HepG2 (cell line): ENCODE results near the gene NAT14. TPM values are rescaled to one million over a fixed set of nuclear protein-coding genes. Genes with fewer than 3 reads are reported as not detected.

Source experiments
- ATAC-seq: fragments of 200-7000 bp; cut with Tn5 transposase; 3 replicates; pipeline ENCODE4 v1.9.1; 2020; ENCODE audit warnings: mild to moderate bottlenecking, moderate library complexity
- BruUV-seq: library from RNA; stranded (reverse); fragments of 400-500 nt; replicated peaks from 2 replicates; lab custom pipeline; 2021; lab: Mats Ljungman, UMichigan
- CTCF ChIA-PET: fragments of 300-600 bp; formaldehyde crosslinking; extraction: SDS; loops from one replicate; lab custom pipeline; 2021; ENCODE audit warnings: low total read pairs, inconsistent platforms, low intra/inter-chr PET ratio; lab: Yijun Ruan, JAX
- POLR2A ChIA-PET: fragments of 350-600 bp; sonication (Branson Sonifier 250); formaldehyde crosslinking; loops from one replicate; lab custom pipeline; 2020; ENCODE audit warnings: antibody characterized with exemption, inconsistent platforms; lab: Yijun Ruan, JAX
- DNase-seq: peaks from one replicate; pipeline ENCODE4 v3.0.0-alpha.2; 2015; ENCODE audit warnings: low spot score
- FAIRE-seq: peaks from 3 replicates; lab custom pipeline; 2011; peaks lifted over from hg19 to GRCh38; lab: Jason Lieb, UNC
- H2AFZ ChIP-seq: one replicate; pipeline ENCODE4 v1.6.1; 2011; ENCODE audit warnings: low read length, inconsistent platforms
- H3K27ac ChIP-seq: fragments of 300-600 bp; 3 replicates; pipeline ENCODE4 v1.8.0; 2011; ENCODE audit warnings: mixed run types, mild to moderate bottlenecking, mixed read lengths, low read length, inconsistent platforms; ENCODE audit not compliant: insufficient read depth; ENCODE audit errors: extremely low read length
- H3K27me3 ChIP-seq, 2 experiments: fragments of 200-600 bp in 1 of 2; 2 replicates in 1 of 2; 3 replicates in 1 of 2; pipeline versions ENCODE4 v1.6.0 to v1.8.0; 2011; ENCODE audit warnings: low read length in 2 of 2, mild to moderate bottlenecking in 2 of 2, moderate library complexity in 2 of 2, inconsistent platforms in 1 of 2; ENCODE audit not compliant: insufficient read depth in 2 of 2, control insufficient read depth in 1 of 2
- H3K36me3 ChIP-seq, 2 experiments: fragments of 200-600 bp in 1 of 2; replicated peaks in 1 of 2; 2 replicates in 1 of 2; 3 replicates in 1 of 2; pipeline versions ENCODE4 v1.5.1 to v1.8.0; 2011; ENCODE audit warnings: low read length in 2 of 2, inconsistent platforms in 1 of 2; ENCODE audit not compliant: insufficient read depth in 2 of 2, control insufficient read depth in 1 of 2
- H3K4me1 ChIP-seq: 2 replicates; pipeline ENCODE4 v1.5.1; 2012; ENCODE audit warnings: low read length, inconsistent platforms; ENCODE audit not compliant: insufficient read depth
- H3K4me2 ChIP-seq: 2 replicates; pipeline ENCODE4 v1.6.0; 2011; ENCODE audit warnings: low read depth, low read length, inconsistent platforms
- H3K4me3 ChIP-seq, 3 experiments: fragments of 200-600 bp in 1 of 3; sonication (generic), shearing (Covaris generic) in 1 of 3; replicated peaks in 1 of 3; 2 replicates each; pipeline ENCODE4 v1.5.1; 2011 to 2016; ENCODE audit warnings: low read length in 3 of 3, inconsistent platforms in 2 of 3, low read depth in 2 of 3, mild to moderate bottlenecking in 2 of 3, control low read depth in 1 of 3, mixed read lengths in 1 of 3; ENCODE audit not compliant: insufficient read depth in 1 of 3
- H3K79me2 ChIP-seq: one replicate; pipeline ENCODE4 v1.6.1; 2011; ENCODE audit warnings: low read length, inconsistent platforms; ENCODE audit not compliant: insufficient read depth
- H3K9ac ChIP-seq: 2 replicates; pipeline ENCODE4 v1.6.0; 2011; ENCODE audit warnings: mild to moderate bottlenecking, low read depth, low read length, inconsistent platforms; ENCODE audit not compliant: insufficient read depth
- H3K9me3 ChIP-seq: 2 replicates; pipeline ENCODE4 v1.5.1; 2012; ENCODE audit warnings: mild to moderate bottlenecking, low read length
- H4K20me1 ChIP-seq: 2 replicates; pipeline ENCODE4 v1.6.0; 2011; ENCODE audit warnings: inconsistent platforms, mild to moderate bottlenecking, low read length, moderate library complexity; ENCODE audit not compliant: insufficient read depth
- AGO2 ChIP-seq: fragments of 200-400 bp; formaldehyde crosslinking; optimal IDR thresholded peaks from 2 replicates; pipeline ENCODE3; 2017; ENCODE audit warnings: mild to moderate bottlenecking, low read depth, low read length, moderate library complexity
- BCLAF1 ChIP-seq: fragments of 450-650 bp; IDR thresholded peaks from 2 replicates; pipeline ENCODE4 v1.6.1; 2017; ENCODE audit warnings: mild to moderate bottlenecking
- CBX5 ChIP-seq: sonication (generic); formaldehyde crosslinking; IDR thresholded peaks from 2 replicates; pipeline ENCODE4 v1.4.0; 2020; ENCODE audit warnings: missing genetic modification reagents, borderline replicate concordance
- DPF2 ChIP-seq: sonication (generic); formaldehyde crosslinking; IDR thresholded peaks from 2 replicates; pipeline ENCODE4 v1.4.0; 2020; ENCODE audit warnings: mild to moderate bottlenecking, low read depth, missing genetic modification reagents, borderline replicate concordance
- KLF15 ChIP-seq: sonication (generic); formaldehyde crosslinking; IDR thresholded peaks from 2 replicates; pipeline ENCODE4 v1.8.1; 2023; ENCODE audit warnings: borderline replicate concordance, mild to moderate bottlenecking, inconsistent platforms, missing genetic modification reagents, mixed read lengths
- MAZ ChIP-seq, 2 experiments: sonication (generic) in 1 of 2; formaldehyde crosslinking in 1 of 2; IDR thresholded peaks; 2 replicates each; pipeline versions ENCODE4 v1.5.0 to v1.6.1; 2012 to 2020; ENCODE audit warnings: low read depth in 2 of 2, mild to moderate bottlenecking in 2 of 2, borderline replicate concordance in 1 of 2, improper control_type of control experiment in 1 of 2, low read length in 1 of 2, missing genetic modification reagents in 1 of 2, moderate library complexity in 1 of 2
- PATZ1 ChIP-seq: sonication (generic); formaldehyde crosslinking; IDR thresholded peaks from 2 replicates; pipeline ENCODE4 v1.4.0; 2020; ENCODE audit warnings: missing genetic modification reagents
- RBFOX2 ChIP-seq: fragments of 200-400 bp; formaldehyde crosslinking; IDR thresholded peaks from 2 replicates; pipeline ENCODE4 v1.6.1; 2017; ENCODE audit warnings: low read depth, mild to moderate bottlenecking, low read length
- SKI ChIP-seq: fragments of 450-650 bp; IDR thresholded peaks from one replicate; pipeline ENCODE4 v1.6.1; 2018; ENCODE audit warnings: mild to moderate bottlenecking; ENCODE audit not compliant: partially characterized antibody
- ZNF280D ChIP-seq: sonication (generic); formaldehyde crosslinking; IDR thresholded peaks from 2 replicates; pipeline ENCODE4 v1.5.1; 2020; ENCODE audit warnings: mild to moderate bottlenecking, missing genetic modification reagents
- ZNF549 ChIP-seq: sonication (generic); formaldehyde crosslinking; IDR thresholded peaks from 2 replicates; pipeline ENCODE4 v1.5.0; 2020; ENCODE audit warnings: missing genetic modification reagents
- ZNF562 ChIP-seq: sonication (generic); formaldehyde crosslinking; IDR thresholded peaks from 2 replicates; pipeline ENCODE4 v1.8.0; 2022; ENCODE audit warnings: missing genetic modification reagents, borderline replicate concordance
- WGBS: methylation state at CpG from one replicate; pipeline ENCODE4 v1.1.6; 2017; ENCODE audit warnings: low lambda C conversion rate; 5-methylcytosine and 5-hydroxymethylcytosine counted together
- in situ Hi-C: cut with HindIII; loops from 2 replicates; pipeline ENCODE4 v1.10.0; 2017; ENCODE audit warnings: low pct_unique_long_range_greater_than_20kb; ENCODE audit not compliant: extremely low pct_ligation_motif_present
- intact Hi-C: fragments of 100-400 bp; cut with micrococcal nuclease; formaldehyde crosslinking; loops from one replicate; pipeline ENCODE4 v1.10.0; 2022; ENCODE audit not compliant: unreplicated experiment
- polyA plus RNA-seq, 8 experiments: library from polyadenylated mRNA; depleted of rRNA in 3 of 8; stranded (reverse) in 7 of 8; unstranded in 1 of 8; fragments of >200 nt; fragmentation: Illumina TruSeq in 4 of 8; extraction: Trizol in 4 of 8; gene quantifications; 2 replicates each; pipeline versions ENCODE4 v1.2.1 to v1.2.3, GENCODE V29; 2011 to 2016; ENCODE audit warnings: low read depth in 4 of 8, missing spikeins in 1 of 8, mixed read lengths in 1 of 8; ENCODE audit not compliant: insufficient read depth in 1 of 8
- total RNA-seq, 5 experiments: library from RNA; depleted of rRNA; stranded (reverse); fragments of >200 nt; fragmentation: Illumina TruSeq; extraction: Trizol; gene quantifications; 2 replicates each; pipeline ENCODE4 v1.2.3, GENCODE V29; 2016; ENCODE audit warnings: low read depth in 1 of 5

NAT14 gene
- total and polyA plus RNA-seq, 2 of the 13 experiments (the other 11 are each of a cell fraction or from before 2014, with no cell fraction given) = 20.7 to 22.3 TPM

GRCh38 chr19:55451965-55452748 is 32.8 kb upstream of the NAT14 start:
- H3K4me1 ChIP-seq = peaks cover 14% of the 10 kb centered on the region
- no peak overlapping the region for H3K4me2 ChIP-seq
- no peaks in the 10 kb centered on the region for H3K9me3 ChIP-seq
- H3K36me3 ChIP-seq = peaks cover 0 to 11% of the 10 kb centered on the region in 2 experiments; a peak in 3 of 5 replicates
- H3K27ac ChIP-seq = no peak overlapping the region
- CTCF ChIA-PET = no interaction called here
- DNase-seq (no peak), FAIRE-seq (no peak), ATAC-seq (no peak)
- no peak overlapping the region for H2AFZ ChIP-seq
- in situ Hi-C loops = no loop called here
- intact Hi-C loops = no loop called here
- 67% methylated on average over 32 of the region's 57 CpGs for WGBS
- no peak overlapping the region for H3K4me3 ChIP-seq
- H4K20me1 ChIP-seq = peaks cover 10% of the 10 kb centered on the region; the same call in 1 of the 2 replicates
- POLR2A ChIA-PET = interaction anchor here (3.3 kb wide), 1 partner anchor 45 kb away, joined by 11 read pairs; the partner anchor contains the start of gene UBE2S
- BruUV-seq = no TSS peak
- peaks cover 0 to 18% of the 10 kb centered on the region in 2 experiments; a peak in 4 of 5 replicates for H3K27me3 ChIP-seq
- H3K9ac ChIP-seq = no peak overlapping the region
- no peaks in the 10 kb centered on the region for H3K79me2 ChIP-seq
- TF ChIP-seq SKI (no peak), KLF15 (CRISPR knock-in tag) (no peak), AGO2 (peak; percentile 68), DPF2 (CRISPR knock-in tag) (no peak), PATZ1 (0 out of 2 replicates have a peak, but pooled peaks have one; percentile 16), ZNF549 (CRISPR knock-in tag) (no peak), MAZ (IDR thresholded peaks at IDR 0.05; ENCODE audit: borderline replicate concordance, low read depth, low read length) (no peak), MAZ (CRISPR knock-in tag; IDR thresholded peaks at IDR 0.05; ENCODE audit: low read depth) (no peak), BCLAF1 (no peak), CBX5 (no peak), ZNF562 (no peak), ZNF280D (CRISPR knock-in tag) (no peak), RBFOX2 (0 out of 2 replicates have a peak, but pooled peaks have one; percentile 7)
